GM18520 (cell line): Measurements from ENCODE around the gene NDUFA7.
"Not testable (repeated sequence)": the region's sequence is repeated elsewhere in the genome, so short reads cannot be mapped to it uniquely, and the experiment has no call there.

Experiments
- ATAC-seq: cut with Tn5 transposase; IDR thresholded peaks from one replicate; pipeline ENCODE4 v1.9.1; 2021; ENCODE audit not compliant: unreplicated experiment

The NDUFA7 gene

GRCh38 chr19:8269724-8270123 is 51.5 kb downstream of the NDUFA7 start:
- no peak for ATAC-seq

- ATAC-seq, result no peak
Observed at GRCh38 chr19:8265872-8266271, 55.3 kb downstream of the NDUFA7 start.

DNA sequence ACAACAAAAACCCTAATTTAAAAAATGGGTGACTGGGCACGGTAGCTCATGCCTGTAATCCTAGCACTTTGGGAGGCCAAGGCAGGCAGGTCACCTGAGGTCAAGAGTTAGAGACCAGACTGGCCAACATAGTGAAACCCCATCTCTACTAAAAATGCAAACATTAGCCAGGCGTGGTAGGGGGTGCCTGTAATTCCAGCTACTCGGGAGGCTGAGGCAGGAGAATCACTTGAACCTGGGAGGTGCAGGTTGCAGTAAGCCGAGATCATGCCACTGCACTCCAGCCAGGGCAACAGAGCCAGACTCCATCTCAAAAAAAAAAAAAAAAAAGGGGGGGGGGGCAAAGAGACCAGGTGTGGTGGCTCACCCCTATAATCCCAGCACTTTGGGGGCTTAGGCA is 56.9 kb downstream of the NDUFA7 start:
- not testable (repeated sequence) for ATAC-seq

DNA sequence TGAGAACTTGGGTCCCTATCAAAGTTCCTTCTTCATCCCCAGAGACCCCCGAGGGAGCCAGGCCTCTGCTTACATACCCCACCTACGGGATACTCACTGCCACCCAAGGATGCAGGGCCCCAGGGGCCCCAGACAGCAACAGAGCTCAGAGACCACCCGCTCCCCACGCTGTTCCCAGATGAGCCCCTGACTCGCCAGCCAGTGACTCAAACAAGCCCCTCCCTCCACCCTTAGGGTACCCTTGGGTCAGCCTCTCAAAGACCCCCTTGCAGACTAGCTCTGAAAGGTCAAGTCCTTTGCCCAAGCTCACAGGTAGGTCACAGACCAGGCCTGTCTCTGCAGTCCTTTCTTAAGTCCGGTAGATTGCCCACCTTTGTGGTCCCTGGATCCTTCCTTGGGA is 58.7 kb downstream of the NDUFA7 start:
- ATAC-seq, result no peak

- no peak for ATAC-seq
Observed at GRCh38 chr19:8261881-8262280, 59.3 kb downstream of the NDUFA7 start.

DNA sequence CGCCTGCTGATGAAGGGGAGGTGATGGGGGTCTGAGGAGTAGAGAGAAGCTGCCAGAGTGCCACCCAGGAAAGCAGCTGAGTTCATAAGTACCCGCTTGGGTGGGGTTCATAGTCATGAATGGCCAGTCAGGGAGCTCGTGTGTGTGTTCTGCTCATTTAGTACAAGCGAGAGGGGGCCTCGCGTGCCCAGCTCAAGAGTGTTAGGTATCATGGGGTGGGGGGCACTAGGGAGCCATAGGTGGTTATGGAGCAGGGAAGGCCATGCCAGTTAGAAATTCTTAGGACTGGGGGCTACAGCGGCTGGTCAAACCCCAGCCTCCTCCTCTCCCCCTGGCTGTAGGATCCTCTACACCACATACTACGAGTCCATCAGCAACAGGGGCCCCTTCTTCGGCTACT is 59.8 kb downstream of the NDUFA7 start:
- ATAC-seq, result no peak
